HG02870 (cell line): ENCODE measurements around the gene AMBRA1.

Experiments
- ATAC-seq: cut with Tn5 transposase; IDR thresholded peaks from one replicate; pipeline ENCODE4 v1.9.1; 2021; ENCODE audit warnings: mild to moderate bottlenecking, moderate library complexity; ENCODE audit not compliant: unreplicated experiment

AMBRA1 gene

GRCh38 chr11:46356924-46357482 is 236.8 kb downstream of the AMBRA1 start:
- ATAC-seq: no peak

DNA sequence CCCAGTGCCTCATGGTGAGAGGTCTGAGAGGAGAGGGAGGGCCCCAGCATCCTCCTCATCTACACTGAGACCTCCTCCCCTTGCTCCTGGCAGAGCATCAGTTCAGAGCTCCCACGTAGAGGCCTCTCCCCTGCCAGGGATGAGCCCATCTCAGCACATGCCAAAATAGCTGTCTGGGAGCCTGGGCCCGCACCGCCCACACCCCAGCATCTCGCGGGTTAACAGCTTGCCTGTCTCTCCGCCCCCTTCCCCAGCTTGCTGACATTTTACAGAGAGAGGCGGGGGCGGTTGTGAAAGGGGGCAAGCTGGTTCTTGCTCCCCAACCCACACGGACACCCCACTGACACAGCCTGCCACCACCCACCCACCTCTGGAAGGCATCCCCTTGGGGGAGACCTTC is 240.1 kb downstream of the AMBRA1 start:
- no peak for ATAC-seq

DNA sequence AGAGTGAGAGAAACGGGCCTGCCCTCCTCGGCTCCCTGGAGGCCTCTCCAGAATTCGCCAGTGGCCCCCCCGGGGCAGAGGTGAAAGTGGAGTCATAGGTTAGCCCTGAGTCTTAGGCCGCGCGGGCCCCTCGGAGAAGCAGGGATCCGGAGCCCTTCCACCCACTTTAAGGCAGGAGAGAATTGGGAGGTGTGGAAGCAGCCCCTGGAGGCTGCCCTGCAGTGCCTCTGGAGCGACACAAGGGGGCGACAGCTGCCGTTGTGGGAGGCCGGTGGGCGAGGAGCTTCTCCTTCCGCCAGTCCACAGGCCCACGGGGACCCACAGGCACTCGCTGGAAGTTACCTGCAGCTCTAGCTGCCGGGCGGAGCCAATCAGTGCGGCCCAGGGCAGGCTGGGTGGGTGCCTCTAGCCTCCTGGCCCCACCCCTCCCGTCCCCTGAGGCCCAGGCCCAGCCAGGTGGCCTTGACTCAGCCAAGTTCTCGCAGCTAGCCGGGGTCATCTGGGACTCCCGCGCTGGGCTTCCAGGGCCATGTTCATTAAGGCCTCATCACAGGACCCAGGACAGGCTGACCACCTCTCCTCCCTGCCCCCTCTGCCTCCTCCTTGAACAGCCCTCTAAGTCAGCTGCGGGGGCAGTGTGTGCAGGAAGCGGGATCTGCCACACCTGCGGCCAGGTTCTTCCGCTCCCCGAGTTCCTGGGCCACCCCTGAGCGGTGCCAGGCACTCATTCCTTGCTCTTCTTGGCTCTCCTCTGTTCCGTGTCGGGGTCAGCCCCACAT is 241.6 kb downstream of the AMBRA1 start:
- ATAC-seq: no peak

GRCh38 chr11:46351606-46352005 is 242.2 kb downstream of the AMBRA1 start:
- ATAC-seq: no peak

DNA sequence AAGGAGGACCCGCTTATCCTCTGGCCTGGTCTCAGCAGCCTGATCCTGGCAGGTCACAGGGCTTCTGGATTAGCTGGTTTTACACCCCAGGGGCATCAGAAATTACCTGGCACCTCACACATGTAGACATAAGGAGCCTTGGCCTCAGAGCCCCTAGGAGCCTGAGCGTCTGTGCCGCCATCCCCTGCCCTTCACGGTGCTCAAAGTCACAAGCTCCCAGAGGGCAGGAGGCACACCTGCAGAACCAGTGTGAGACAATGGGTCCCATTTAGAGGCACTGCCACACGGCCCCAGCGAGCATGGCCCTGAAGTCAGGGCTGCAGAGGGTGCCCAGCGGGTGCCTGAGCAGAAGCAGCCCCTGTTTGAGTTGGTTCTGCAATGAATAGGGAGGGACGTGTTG is 242.7 kb downstream of the AMBRA1 start:
- no peak for ATAC-seq

DNA sequence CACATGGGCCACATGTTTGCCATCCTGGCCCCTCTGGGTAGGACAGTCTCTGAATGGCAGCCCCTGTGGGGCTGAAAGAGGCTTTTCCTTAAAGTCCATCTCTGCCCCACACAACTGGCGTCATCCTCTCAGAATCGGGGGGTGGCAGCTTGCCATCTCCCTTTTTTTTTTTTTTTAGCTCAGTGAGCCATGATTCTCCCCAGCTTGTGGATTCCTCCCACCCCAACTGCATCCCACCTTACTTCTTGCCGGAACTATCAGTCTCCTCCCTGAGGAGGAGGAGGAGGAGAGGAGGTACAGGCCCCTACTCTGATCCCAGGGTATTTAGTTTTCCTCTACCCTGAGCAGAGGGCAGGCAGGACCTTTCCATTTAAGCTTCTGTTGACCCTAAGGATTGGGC is 243.1 kb downstream of the AMBRA1 start:
- ATAC-seq: no peak

DNA sequence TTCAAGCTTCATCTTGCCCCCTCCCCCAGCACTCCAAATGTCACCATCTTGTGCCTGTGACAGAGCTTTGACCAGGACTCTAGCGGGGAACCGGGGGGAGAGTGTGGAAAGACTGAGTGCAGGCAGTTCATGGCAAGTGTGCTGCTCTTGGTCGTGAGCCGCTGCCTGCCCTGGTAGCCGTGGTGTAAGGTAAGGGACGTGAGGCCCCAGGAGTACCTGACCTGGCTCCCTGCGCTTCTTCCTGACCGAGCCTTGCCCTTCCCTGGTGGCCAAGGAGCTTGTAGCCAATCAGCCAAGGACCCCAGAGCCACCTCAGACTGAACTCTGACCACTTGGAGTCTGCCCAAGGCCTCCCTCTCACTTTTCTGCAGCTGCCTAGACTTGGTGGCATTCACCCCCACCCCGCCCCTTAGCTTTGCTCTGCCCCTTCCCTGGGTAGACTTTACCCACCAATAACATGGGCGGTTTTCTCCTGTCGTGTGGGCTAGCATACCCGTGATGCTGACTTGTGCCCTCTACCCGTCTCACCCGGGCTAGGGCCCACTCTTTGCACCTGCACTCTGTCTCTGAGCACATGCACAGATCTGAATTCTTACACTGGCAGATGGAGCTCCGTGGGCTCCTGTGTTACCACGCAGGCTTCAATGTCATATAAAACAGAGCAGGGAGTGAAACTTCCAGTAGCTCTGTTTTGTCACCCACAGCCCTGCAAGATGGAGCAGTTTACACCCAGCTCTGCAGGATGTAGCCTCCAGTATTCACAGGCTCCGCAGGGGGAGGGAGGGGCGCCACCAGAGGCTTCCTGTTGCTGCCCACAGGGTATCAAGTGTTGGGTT is 245.0 kb downstream of the AMBRA1 start:
- no peak for ATAC-seq

GRCh38 chr11:46347637-46348311 is 246.0 kb downstream of the AMBRA1 start:
- no peak for ATAC-seq

DNA sequence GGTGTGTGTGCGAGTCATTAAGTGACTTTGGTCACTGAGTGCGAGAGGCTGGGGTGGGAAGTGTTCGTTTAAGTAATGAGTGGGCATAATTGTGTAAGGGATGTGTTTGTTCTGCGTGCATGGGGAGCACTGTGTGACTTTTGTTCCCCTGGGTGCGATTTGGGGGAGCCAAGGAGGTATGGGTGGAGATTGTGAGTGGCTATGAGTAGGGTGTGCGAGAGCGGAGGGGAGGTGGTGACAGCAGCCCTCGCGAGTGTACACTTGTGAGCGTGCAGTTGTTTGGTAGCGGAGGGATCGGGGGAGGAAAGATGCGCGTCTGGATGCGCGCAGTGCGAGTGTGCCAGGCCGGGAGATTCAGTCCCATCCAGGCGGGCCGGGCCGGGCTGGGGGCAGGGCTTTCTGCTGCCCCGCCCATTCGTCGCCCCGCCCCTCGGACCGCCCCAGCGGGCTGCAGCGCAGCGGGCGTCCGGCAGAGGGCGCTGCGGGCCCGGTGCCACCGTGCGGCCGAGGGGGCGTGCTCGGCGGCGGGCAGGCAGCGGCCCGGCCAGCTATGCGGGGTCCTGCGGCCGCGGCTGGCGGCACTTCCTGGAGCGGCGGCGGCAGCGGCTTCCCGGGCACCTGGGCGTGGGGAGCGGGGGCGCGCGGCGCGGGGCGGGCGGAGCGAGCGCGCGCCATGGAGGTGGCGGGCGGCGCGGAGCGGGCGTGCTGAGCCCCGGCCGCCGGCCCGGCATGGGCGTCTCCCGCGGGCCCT is 246.8 kb downstream of the AMBRA1 start, which contains the start of gene DGKZ:
TSS of gene DGKZ (plus strand) at position 578 of the 751 bp plus-strand sequence. CDS start 197 bp downstream, outside the sequence.
- peak; percentile 45 for ATAC-seq
